Erythroblast (primary cell): ENCODE results near the gene ANK3.

ENCODE experiments used
- GATA1 ChIP-seq: IDR thresholded peaks from 2 replicates; pipeline ENCODE4 v1.6.1; 2011; ENCODE audit warnings: low read depth, mild to moderate bottlenecking, control low read depth, low read length, moderate library complexity
- POLR2A ChIP-seq: IDR thresholded peaks from 2 replicates; pipeline ENCODE4 v1.6.1; 2011; ENCODE audit warnings: mild to moderate bottlenecking, low read length

DNA sequence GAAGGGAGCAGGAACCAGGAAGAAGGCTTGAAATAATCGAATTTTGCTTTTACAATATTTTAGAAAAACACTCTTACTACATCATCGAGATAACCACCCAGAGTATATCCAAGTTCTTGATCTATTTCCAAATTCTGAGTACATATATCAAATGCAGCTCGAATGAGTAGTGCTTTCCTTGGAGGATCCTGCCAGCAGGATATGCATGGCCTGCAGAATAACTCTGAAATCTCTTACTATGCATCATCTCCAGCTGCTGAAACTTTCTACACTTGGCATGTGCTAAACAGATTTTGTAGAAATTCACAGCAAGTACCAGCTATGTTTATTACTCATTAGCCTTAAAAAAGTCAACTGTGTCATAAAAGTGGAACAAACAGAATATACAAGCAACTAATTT lies 44.0 kb upstream of the ANK3 start:
- TF ChIP-seq POLR2A (no peak), GATA1 (no peak)
